Right lobe of liver (tissue), 6 donors: ENCODE results near the gene KIF19. TPM values are rescaled to one million over a fixed set of nuclear protein-coding genes. Genes with fewer than 3 reads are reported as not detected.

Experiments
- ATAC-seq, 4 donors: fragments of 200-7000 bp; cut with Tn5 transposase; one replicate each; pipeline ENCODE4 v1.9.1; 2020; ENCODE audit warnings: mild to moderate bottlenecking in 4 of 4, moderate library complexity in 4 of 4
- DNase-seq, 3 donors: peaks; one replicate each; pipeline ENCODE4 v3.0.0-alpha.2; 2020
- H3K27ac ChIP-seq, 3 donors: fragments of 200-600 bp; one replicate each; pipeline ENCODE4 v1.8.0; 2022
- H3K27me3 ChIP-seq, 2 donors: fragments of 200-600 bp; one replicate each; pipeline ENCODE4 v1.8.0; 2022
- H3K36me3 ChIP-seq, 4 donors: fragments of 200-600 bp; sonication (generic) in 1 of 4; one replicate each; pipeline versions ENCODE4 v1.5.1 to v1.8.0; 2017 to 2022; ENCODE audit warnings: control low read depth in 1 of 4
- H3K4me1 ChIP-seq, 4 donors: fragments of 200-600 bp; sonication (generic) in 1 of 4; one replicate each; pipeline versions ENCODE4 v1.5.1 to v1.8.0; 2017 to 2022; ENCODE audit warnings: control low read depth in 1 of 4
- H3K4me3 ChIP-seq, 3 donors: fragments of 200-600 bp; one replicate each; pipeline ENCODE4 v1.8.0; 2022
- H3K9me3 ChIP-seq, 4 donors: fragments of 200-600 bp; sonication (generic) in 1 of 4; one replicate each; pipeline versions ENCODE4 v1.5.1 to v1.8.0; 2017 to 2022; ENCODE audit warnings: control low read depth in 1 of 4
- POLR2A ChIP-seq: fragments of 450-650 bp; IDR thresholded peaks from one replicate; pipeline ENCODE4 v1.6.1; 2017; ENCODE audit warnings: antibody characterized with exemption, mild to moderate bottlenecking
- WGBS: methylation state at CpG from one replicate; pipeline ENCODE4 v1.1.6; 2018; ENCODE audit warnings: low coverage, low lambda C conversion rate; ENCODE audit not compliant: insufficient coverage; ENCODE audit errors: missing lambda C conversion rate; 5-methylcytosine and 5-hydroxymethylcytosine counted together
- intact Hi-C, 2 donors: fragments of 100-400 bp; cut with DNase I; formaldehyde crosslinking; loops; one replicate each; pipeline versions ENCODE4 v1.11.2 to v1.14.1; 2022
- total RNA-seq, 6 experiments: library from RNA; depleted of rRNA in 2 of 6; stranded (reverse); fragments of >200 nt in 2 of 6; fragmentation: NEBNext Ultra II Directional in 3 of 6; extraction: Animal tissue kit (Norgen Biotek cat#: 25700) in 3 of 6; gene quantifications; one replicate each; pipeline versions ENCODE4 v1.1.0 to v1.2.4, GENCODE V29; 2016 to 2023
- TF ChIP-seq, protein P1 (sequence below), 4 donors: fragments of 200-600 bp in 3 of 4; fragments of 450-650 bp in 1 of 4; IDR thresholded peaks; one replicate each; pipeline versions ENCODE4 v1.5.1 to v1.8.0; 2016 to 2022; ENCODE audit warnings: antibody characterized with exemption in 4 of 4, mild to moderate bottlenecking in 2 of 4
- donor health status: DM: no; HTN: yes; CAD: no.
- donor health status: DM: no; HTN: no; CAD: no.
- donor health status: DM: no; HTN: no; CAD: no.
- donor health status: DM: no; HTN: yes; CAD: no.
- donor health status: DM: no; HTN: yes; CAD: no.

The KIF19 gene
- total RNA-seq, 6 experiments from 2014 or later, result 0.31 to 1.1 (median 0.64) TPM

DNA sequence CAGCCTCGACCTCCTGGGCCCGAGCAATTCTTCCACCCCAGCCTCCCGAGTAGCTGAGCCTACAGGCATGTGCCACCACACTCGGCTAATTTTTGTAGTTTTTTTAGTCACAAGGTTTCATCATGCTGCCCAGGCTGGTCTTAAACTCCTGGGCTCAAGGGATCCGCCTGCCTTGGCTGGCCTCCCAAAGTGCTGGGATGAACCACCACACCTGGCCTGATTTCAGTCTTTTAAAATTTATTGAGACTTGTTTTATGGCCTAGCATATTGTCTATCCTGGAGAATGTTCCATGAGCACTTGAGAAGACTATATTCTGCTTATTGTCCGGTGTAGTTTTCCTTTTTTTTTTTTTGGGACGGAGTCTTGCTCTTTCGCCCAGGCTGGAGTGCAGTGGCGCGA, 33.5 kb upstream of the KIF19 start:
- 75% methylated on average over 8 of the region's 10 CpGs for WGBS
- Histone ChIP-seq H3K36me3 (no peaks in the 10 kb centered on the region), H3K9me3 (no peaks in the 10 kb centered on the region), H3K27ac (no peak overlapping the region), H3K4me1 (no peaks in the 10 kb centered on the region), H3K27me3 (no peaks in the 10 kb centered on the region), H3K4me3 (no peak overlapping the region)
- intact Hi-C loops, result no loop called here
- DNase-seq (no peak), ATAC-seq (no peak)
- TF ChIP-seq, protein P1, sequence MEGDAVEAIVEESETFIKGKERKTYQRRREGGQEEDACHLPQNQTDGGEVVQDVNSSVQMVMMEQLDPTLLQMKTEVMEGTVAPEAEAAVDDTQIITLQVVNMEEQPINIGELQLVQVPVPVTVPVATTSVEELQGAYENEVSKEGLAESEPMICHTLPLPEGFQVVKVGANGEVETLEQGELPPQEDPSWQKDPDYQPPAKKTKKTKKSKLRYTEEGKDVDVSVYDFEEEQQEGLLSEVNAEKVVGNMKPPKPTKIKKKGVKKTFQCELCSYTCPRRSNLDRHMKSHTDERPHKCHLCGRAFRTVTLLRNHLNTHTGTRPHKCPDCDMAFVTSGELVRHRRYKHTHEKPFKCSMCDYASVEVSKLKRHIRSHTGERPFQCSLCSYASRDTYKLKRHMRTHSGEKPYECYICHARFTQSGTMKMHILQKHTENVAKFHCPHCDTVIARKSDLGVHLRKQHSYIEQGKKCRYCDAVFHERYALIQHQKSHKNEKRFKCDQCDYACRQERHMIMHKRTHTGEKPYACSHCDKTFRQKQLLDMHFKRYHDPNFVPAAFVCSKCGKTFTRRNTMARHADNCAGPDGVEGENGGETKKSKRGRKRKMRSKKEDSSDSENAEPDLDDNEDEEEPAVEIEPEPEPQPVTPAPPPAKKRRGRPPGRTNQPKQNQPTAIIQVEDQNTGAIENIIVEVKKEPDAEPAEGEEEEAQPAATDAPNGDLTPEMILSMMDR (IDR thresholded peaks at IDR 0.05), result no peak
- no peak for TF ChIP-seq POLR2A

- no peak for DNase-seq
- 34% methylated on average over 9 of the region's 10 CpGs for WGBS
- H3K4me3 ChIP-seq, result no peak overlapping the region
- no peaks in the 10 kb centered on the region for H3K4me1 ChIP-seq
- H3K27me3 ChIP-seq, result no peaks in the 10 kb centered on the region
- H3K9me3 ChIP-seq, result no peaks in the 10 kb centered on the region
- intact Hi-C loops, result no loop called here
- peak in 3 of 4 donors; percentile 63 to 79 (median 77) for ATAC-seq
- TF ChIP-seq, protein P1 (IDR thresholded peaks at IDR 0.05), result no peak
- no peak for TF ChIP-seq POLR2A
- H3K36me3 ChIP-seq, result no peaks in the 10 kb centered on the region
- no peak overlapping the region for H3K27ac ChIP-seq
These were observed 30.1 kb upstream of the KIF19 start for GRCh38 chr17:74295625-74296547.

- intact Hi-C loops, result no loop called here
- no peaks in the 10 kb centered on the region for H3K27me3 ChIP-seq
- H3K9me3 ChIP-seq, result no peaks in the 10 kb centered on the region
- ATAC-seq (peak; percentile 67 to 77 (median 72)), DNase-seq (peak in 1 of 3 donors; percentile 49)
- TF ChIP-seq, protein P1 (IDR thresholded peaks at IDR 0.05), result peak; percentile 37 to 57 (median 52)
- no peak for TF ChIP-seq POLR2A
- 0% methylated on average over 5 of the region's 5 CpGs for WGBS
- no peaks in the 10 kb centered on the region for H3K36me3 ChIP-seq
- no peak overlapping the region for H3K27ac ChIP-seq
- no peaks in the 10 kb centered on the region for H3K4me1 ChIP-seq
- no peak overlapping the region for H3K4me3 ChIP-seq
These were observed 29.5 kb upstream of the KIF19 start for GRCh38 chr17:74296548-74296936.

- H3K27ac ChIP-seq, result no peak overlapping the region
- no peaks in the 10 kb centered on the region for H3K36me3 ChIP-seq
- H3K4me1 ChIP-seq, result no peaks in the 10 kb centered on the region
- WGBS, result 54% methylated on average over 3 of the region's 4 CpGs
- H3K27me3 ChIP-seq, result no peaks in the 10 kb centered on the region
- H3K9me3 ChIP-seq, result no peaks in the 10 kb centered on the region
- TF ChIP-seq, protein P1 (IDR thresholded peaks at IDR 0.05), result no peak
- TF ChIP-seq POLR2A, result no peak
- no peak overlapping the region for H3K4me3 ChIP-seq
- ATAC-seq (no peak), DNase-seq (no peak)
- intact Hi-C loops, result no loop called here
These were observed 28.1 kb upstream of the KIF19 start for GRCh38 chr17:74297941-74298340.
